ENCODE results near the gene RSL1D1. TPM values are rescaled to one million over a fixed set of nuclear protein-coding genes. Genes with fewer than 3 reads are reported as not detected.

Gene RSL1D1
- total and polyA plus RNA-seq, 2 of the 8 experiments (the other 6 are each of a cell fraction or from before 2014, with no cell fraction given), result 41.3 to 292 TPM

DNA sequence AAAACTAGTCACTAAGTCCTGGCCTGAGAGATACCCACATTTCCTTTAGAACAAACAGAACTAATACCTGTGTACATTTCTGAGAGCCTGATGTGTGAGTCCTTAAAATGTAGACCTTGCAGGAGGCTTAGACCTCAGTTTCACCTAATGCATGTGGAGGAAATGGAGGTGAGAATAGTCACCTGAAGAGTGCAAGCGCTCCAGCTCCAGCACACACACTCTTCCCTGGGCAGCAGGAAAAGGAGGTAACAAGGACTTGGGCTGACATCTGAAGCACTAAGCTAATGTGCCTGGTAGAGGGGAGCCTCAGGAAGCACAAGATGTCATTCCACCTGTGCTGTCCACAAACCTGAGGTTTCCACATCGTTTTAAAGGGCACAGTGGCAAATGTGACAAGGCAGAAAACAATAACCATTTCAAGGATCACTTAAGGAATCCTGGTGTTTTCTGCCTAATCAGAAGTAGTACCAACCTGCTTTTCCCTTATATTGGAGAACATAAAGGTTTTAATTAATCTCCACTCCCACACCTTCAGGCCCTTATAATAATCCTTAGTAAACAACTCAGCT, 17.2 kb upstream of the RSL1D1 start:
- H3K36me3 ChIP-seq (ENCODE audit: control insufficient read depth in 2 of 4, insufficient read depth in 4 of 4, low read length in 3 of 4), result peaks cover 0 to 31% (median 15%) of the 10 kb centered on the region in 4 experiments; a peak in 6 of 8 replicates
- H3K27ac ChIP-seq (ENCODE audit: low read depth, low read length), result no peak overlapping the region
- FAIRE-seq (no peak), DNase-seq (ENCODE audit: low read depth in 1 of 2, low spot score in 2 of 2) (no peak)
- H3K23ac ChIP-seq (ENCODE audit: insufficient read length), result no peak overlapping the region
- H2AK5ac ChIP-seq (ENCODE audit: low read depth, low read length), result no peak overlapping the region
- no peak overlapping the region for H2BK120ac ChIP-seq (replicated peaks; ENCODE audit: low read depth, low read length)
- no peak overlapping the region for H2BK20ac ChIP-seq (ENCODE audit: low read length)
- no peak overlapping the region for H3K4ac ChIP-seq (replicated peaks; ENCODE audit: insufficient read length, low read depth, low read length)
- H3K9ac ChIP-seq (replicated peaks in 1 of 4; ENCODE audit: extremely low read depth in 1 of 4, low read depth in 3 of 4, low read length in 3 of 4), result no peak overlapping the region
- no peaks in the 10 kb centered on the region for H3K4me1 ChIP-seq (replicated peaks in 1 of 4; ENCODE audit: control insufficient read depth in 3 of 4, insufficient read depth in 4 of 4, low read length in 3 of 4)
- no peak overlapping the region for H2BK15ac ChIP-seq (ENCODE audit: low read length)
- H4K8ac ChIP-seq (ENCODE audit: extremely low read depth, insufficient read depth, low read length), result no peak overlapping the region
- H3K4me3 ChIP-seq (ENCODE audit: extremely low read depth in 1 of 4, insufficient read depth in 2 of 4, low read depth in 3 of 4, low read length in 4 of 4), result no peak overlapping the region
- no peak overlapping the region for H3K18ac ChIP-seq (ENCODE audit: extremely low read depth, low read length)
- H3K79me1 ChIP-seq (ENCODE audit: low read depth, low read length), result no peaks in the 10 kb centered on the region
- H2AFZ ChIP-seq (ENCODE audit: low read length), result no peak overlapping the region
- no peak overlapping the region for H4K5ac ChIP-seq (ENCODE audit: insufficient read length, low read depth, low read length)
- H3K23me2 ChIP-seq (ENCODE audit: low read depth, low read length), result no peaks in the 10 kb centered on the region
- 94% methylated on average over 2 of the region's 2 CpGs; no CpG with 5 or more reads in 1 of the 2 experiments for WGBS, 2 experiments (ENCODE audit: extremely low coverage in 1 of 2, insufficient coverage in 1 of 2, insufficient read length in 1 of 2, insufficient replicate concordance in 2 of 2, low coverage in 1 of 2, low lambda C conversion rate in 2 of 2, missing lambda C conversion rate in 1 of 2)
- no peaks in the 10 kb centered on the region for H4K20me1 ChIP-seq (replicated peaks in 1 of 2; ENCODE audit: control insufficient read depth in 1 of 2, insufficient read depth in 2 of 2, low read length in 2 of 2)
- no peaks in the 10 kb centered on the region for H3K9me3 ChIP-seq (ENCODE audit: insufficient read depth in 2 of 2, low read depth in 1 of 2, low read length in 1 of 2)
- no peak overlapping the region for H3K4me2 ChIP-seq (ENCODE audit: insufficient read depth in 1 of 2, low read depth in 2 of 2, low read length in 2 of 2)
- no peak overlapping the region for H4K91ac ChIP-seq (replicated peaks; ENCODE audit: insufficient read length, low read length)
- no peak overlapping the region for H2BK5ac ChIP-seq (ENCODE audit: low read depth, low read length)
- ChIA-PET CTCF (ENCODE audit: partially characterized antibody) (interaction anchor here (0.6 to 0.7 kb wide), 2 partner anchors 11 to 43 kb away, joined by 3 read pairs; no protein-coding TSS in a partner anchor), POLR2A (ENCODE audit: partially characterized antibody) (interaction anchor here (0.6 to 1.4 kb wide), 5 partner anchors 10 to 218 kb away, joined by 3 to 4 read pairs (median 3); partner anchors contain the start of gene TXNDC11)
- H3K56ac ChIP-seq (replicated peaks; ENCODE audit: insufficient read length, low read depth, low read length), result no peak overlapping the region
- H3K14ac ChIP-seq (ENCODE audit: insufficient read length), result no peak overlapping the region
- H2BK12ac ChIP-seq (ENCODE audit: low read depth, low read length), result no peak overlapping the region
- no peaks in the 10 kb centered on the region for H3K79me2 ChIP-seq (ENCODE audit: control insufficient read depth in 1 of 2, insufficient read depth in 2 of 2, low read length in 2 of 2)
- no peaks in the 10 kb centered on the region for H3K27me3 ChIP-seq (replicated peaks in 1 of 4; ENCODE audit: control insufficient read depth in 3 of 4, extremely low read depth in 1 of 4, insufficient read depth in 3 of 4, low read length in 3 of 4)
- no peak for TF ChIP-seq SP2 (IDR thresholded peaks at IDR 0.05; ENCODE audit: low read length)
- TF ChIP-seq SP1 (IDR thresholded peaks at IDR 0.05; ENCODE audit: low read depth, low read length), result no peak
- TF ChIP-seq BRCA1 (IDR thresholded peaks at IDR 0.05; ENCODE audit: low read depth, low read length), result no peak
- TF ChIP-seq SP4 (IDR thresholded peaks at IDR 0.05; ENCODE audit: low read length), result no peak
- no peak for TF ChIP-seq POLR2A (IDR thresholded peaks at IDR 0.05; ENCODE audit: control extremely low read depth in 1 of 2, low read depth in 2 of 2, low read length in 2 of 2)
- TF ChIP-seq GTF2F1 (IDR thresholded peaks at IDR 0.05; ENCODE audit: borderline replicate concordance, low read depth, low read length), result no peak
- TF ChIP-seq JUND (IDR thresholded peaks at IDR 0.05; ENCODE audit: low read length), result no peak
- TF ChIP-seq SUZ12 (IDR thresholded peaks at IDR 0.05; ENCODE audit: low read length), result no peak
- TF ChIP-seq JUN (IDR thresholded peaks at IDR 0.05; ENCODE audit: low read depth, low read length), result no peak
- no peak for TF ChIP-seq BACH1 (IDR thresholded peaks at IDR 0.05; ENCODE audit: low read length)
- no peak for TF ChIP-seq SIN3A (conservative IDR thresholded peaks at IDR 0.05 in 1 of 2, IDR thresholded peaks at IDR 0.05 in 1 of 2; ENCODE audit: low read depth in 1 of 2, low read length in 2 of 2)
- TF ChIP-seq NRF1 (IDR thresholded peaks at IDR 0.05; ENCODE audit: low read depth, low read length), result no peak
- TF ChIP-seq ASH2L (IDR thresholded peaks at IDR 0.05; ENCODE audit: low read length), result no peak
- TF ChIP-seq PHF8 (conservative IDR thresholded peaks at IDR 0.05; ENCODE audit: low read depth, low read length), result no peak
- no peak for TF ChIP-seq TEAD4 (IDR thresholded peaks at IDR 0.05; ENCODE audit: low read depth, low read length)

All from H1 (cell line).